Kidney (tissue), 14 donors: Measurements from ENCODE around the gene NR2C2AP. TPM values are rescaled to one million over a fixed set of nuclear protein-coding genes. Genes with fewer than 3 reads are reported as not detected.

Source experiments
- DNase-seq, 5 donors: peaks; one replicate each; pipeline ENCODE4 v3.0.0-alpha.2; 2013 to 2020
- FAIRE-seq: peaks from 2 replicates; lab custom pipeline; 2012; peaks lifted over from hg19 to GRCh38; lab: Jason Lieb, UNC
- H3K27ac ChIP-seq, 2 donors: one replicate each; pipeline ENCODE4 v1.7.0; 2013; ENCODE audit warnings: low read depth in 2 of 2, low read length in 2 of 2, inconsistent platforms in 1 of 2
- H3K27me3 ChIP-seq: one replicate; pipeline ENCODE4 v1.7.1; 2013; ENCODE audit warnings: low read length, inconsistent platforms; ENCODE audit not compliant: control insufficient read depth, insufficient read depth
- H3K36me3 ChIP-seq, 3 donors: one replicate each; pipeline versions ENCODE4 v1.7.0 to v1.7.1; 2013; ENCODE audit warnings: low read length in 3 of 3, control low read depth in 1 of 3, inconsistent platforms in 1 of 3; ENCODE audit not compliant: insufficient read depth in 3 of 3, control insufficient read depth in 2 of 3
- H3K4me1 ChIP-seq, 3 donors: one replicate each; pipeline versions ENCODE4 v1.7.0 to v1.7.1; 2013; ENCODE audit warnings: low read length in 3 of 3, inconsistent platforms in 1 of 3, low read depth in 1 of 3; ENCODE audit not compliant: control insufficient read depth in 2 of 3, insufficient read depth in 2 of 3
- H3K4me3 ChIP-seq, 3 donors: one replicate each; pipeline versions ENCODE4 v1.7.0 to v1.8.1; 2013; ENCODE audit warnings: low read length in 3 of 3, control low read depth in 1 of 3, inconsistent platforms in 1 of 3
- H3K9ac ChIP-seq, 3 donors: one replicate each; pipeline versions ENCODE4 v1.7.0 to v1.7.1; 2013; ENCODE audit warnings: low read length in 3 of 3, control low read depth in 1 of 3, inconsistent platforms in 1 of 3
- H3K9me3 ChIP-seq, 3 donors: one replicate each; pipeline versions ENCODE4 v1.7.0 to v1.7.1; 2013; ENCODE audit warnings: low read length in 3 of 3, control low read depth in 1 of 3, inconsistent platforms in 1 of 3; ENCODE audit not compliant: control insufficient read depth in 2 of 3, insufficient read depth in 1 of 3
- intact Hi-C: fragments of 100-400 bp; cut with DNase I; formaldehyde crosslinking; loops from one replicate; pipeline ENCODE4 v1.11.1; 2022
- polyA plus RNA-seq: library from polyadenylated mRNA; stranded (reverse); fragments of 350-450 nt; fragmentation: Illumina TruSeq; extraction: RNeasy Lipid Tissue Mini Kit (QIAGEN cat#74804); gene quantifications from one replicate; pipeline ENCODE4 v1.2.3, GENCODE V29; 2014; ENCODE audit warnings: low read depth, low replicate concordance; ENCODE audit not compliant: insufficient read depth
- total RNA-seq: library from RNA; stranded (reverse); fragmentation: NEBNext Ultra II Directional; extraction: Animal tissue kit (Norgen Biotek cat#: 25700); gene quantifications from one replicate; pipeline ENCODE4 v1.2.1, GENCODE V29; 2021
- TF ChIP-seq, protein P1 (sequence below): IDR thresholded peaks from 3 replicates; pipeline ENCODE4 v1.5.1; 2012; ENCODE audit warnings: mild to moderate bottlenecking, moderate library complexity, borderline replicate concordance; ENCODE audit not compliant: insufficient read depth; ENCODE audit errors: extremely low read depth
- donor health status: control.
- donor health status: control.
- donor health status: control.
- donor health status: control.
- donor health status: control.
- donor health status: DM: yes; HTN: yes; CAD: no.
- donor health status: Normal renal cell carcinoma (clear cell type).

NR2C2AP gene
- total and polyA plus RNA-seq, 2 donors from 2014 or later, result 13.5 to 15.5 TPM

DNA sequence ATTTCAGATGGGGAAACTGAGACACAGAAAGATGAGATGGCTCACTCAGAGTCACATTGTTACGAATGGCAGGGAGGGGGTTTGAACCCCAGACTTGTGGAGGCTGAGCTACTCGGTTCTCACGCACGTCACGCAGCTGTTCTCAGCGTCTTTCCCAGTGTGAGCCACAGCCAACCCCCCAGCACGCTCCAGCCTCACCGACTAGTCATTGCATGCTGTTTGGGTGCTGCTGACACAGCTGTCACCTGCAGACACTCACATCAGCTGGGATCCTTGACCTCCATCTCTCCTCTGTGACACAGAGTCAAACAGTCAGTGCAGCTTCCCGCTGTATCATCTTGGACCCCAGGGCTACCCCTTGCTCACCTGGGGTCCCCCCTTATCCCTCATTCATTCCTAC, 6.2 kb upstream of the NR2C2AP start:
- FAIRE-seq (no peak), DNase-seq (no peak)
- H3K27ac ChIP-seq, result no peak overlapping the region
- no peaks in the 10 kb centered on the region for H3K4me1 ChIP-seq
- TF ChIP-seq, protein P1, sequence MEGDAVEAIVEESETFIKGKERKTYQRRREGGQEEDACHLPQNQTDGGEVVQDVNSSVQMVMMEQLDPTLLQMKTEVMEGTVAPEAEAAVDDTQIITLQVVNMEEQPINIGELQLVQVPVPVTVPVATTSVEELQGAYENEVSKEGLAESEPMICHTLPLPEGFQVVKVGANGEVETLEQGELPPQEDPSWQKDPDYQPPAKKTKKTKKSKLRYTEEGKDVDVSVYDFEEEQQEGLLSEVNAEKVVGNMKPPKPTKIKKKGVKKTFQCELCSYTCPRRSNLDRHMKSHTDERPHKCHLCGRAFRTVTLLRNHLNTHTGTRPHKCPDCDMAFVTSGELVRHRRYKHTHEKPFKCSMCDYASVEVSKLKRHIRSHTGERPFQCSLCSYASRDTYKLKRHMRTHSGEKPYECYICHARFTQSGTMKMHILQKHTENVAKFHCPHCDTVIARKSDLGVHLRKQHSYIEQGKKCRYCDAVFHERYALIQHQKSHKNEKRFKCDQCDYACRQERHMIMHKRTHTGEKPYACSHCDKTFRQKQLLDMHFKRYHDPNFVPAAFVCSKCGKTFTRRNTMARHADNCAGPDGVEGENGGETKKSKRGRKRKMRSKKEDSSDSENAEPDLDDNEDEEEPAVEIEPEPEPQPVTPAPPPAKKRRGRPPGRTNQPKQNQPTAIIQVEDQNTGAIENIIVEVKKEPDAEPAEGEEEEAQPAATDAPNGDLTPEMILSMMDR, result no peak
- no peak overlapping the region for H3K9ac ChIP-seq
- H3K9me3 ChIP-seq, result no peaks in the 10 kb centered on the region
- intact Hi-C loops, result no loop called here
- peaks cover 14% of the 10 kb centered on the region for H3K27me3 ChIP-seq
- H3K36me3 ChIP-seq, result no peaks in the 10 kb centered on the region
- no peak overlapping the region for H3K4me3 ChIP-seq

DNA sequence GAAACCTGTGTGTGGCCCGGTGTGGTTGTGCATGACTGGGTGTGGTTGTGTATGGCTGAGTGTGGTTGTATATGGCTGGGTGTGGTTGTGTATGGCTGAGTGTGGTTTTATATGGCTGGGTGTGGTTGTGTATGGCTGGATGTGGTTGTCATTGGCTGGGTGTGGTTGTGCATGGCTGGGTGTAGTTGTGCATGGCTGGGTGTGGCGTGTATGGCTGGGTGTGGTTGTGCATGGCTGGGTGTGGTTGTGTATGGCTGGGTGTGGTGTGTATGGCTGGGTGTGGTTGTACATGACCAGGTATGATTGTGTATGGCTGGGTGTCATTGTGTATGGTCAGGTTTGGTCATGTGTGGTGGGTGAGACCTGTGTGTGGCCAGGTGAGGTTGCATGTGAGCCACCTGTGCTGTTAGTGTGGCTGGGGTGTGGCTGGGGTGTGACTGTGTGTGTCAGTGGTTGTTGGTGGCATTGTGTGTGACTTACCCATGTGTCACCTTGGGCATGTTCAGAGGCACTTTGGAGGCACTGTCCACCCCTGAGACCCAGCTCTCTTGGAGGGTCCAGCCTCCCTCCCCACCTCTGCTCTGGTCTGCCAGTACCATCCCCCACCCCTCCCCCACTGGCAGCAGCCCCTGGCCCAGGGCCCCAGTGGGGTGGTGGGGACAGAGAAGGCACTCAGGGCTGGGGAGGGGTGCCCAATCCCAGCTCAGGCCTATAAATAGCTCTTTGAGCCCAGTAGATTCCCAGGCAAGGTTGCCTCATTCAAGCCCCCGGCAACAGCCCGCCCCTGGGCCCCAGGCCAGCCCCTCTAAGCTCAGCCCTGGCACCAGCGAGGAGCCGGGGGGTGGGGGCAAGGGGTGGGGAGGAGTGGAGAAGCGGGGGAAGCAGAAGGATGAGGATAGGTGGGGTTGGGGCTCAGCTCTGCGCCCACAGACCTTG, 4.7 kb upstream of the NR2C2AP start:
- Histone ChIP-seq H3K9ac (no peak overlapping the region), H3K27me3 (peaks cover 10% of the 10 kb centered on the region), H3K9me3 (no peaks in the 10 kb centered on the region), H3K36me3 (no peaks in the 10 kb centered on the region), H3K27ac (no peak overlapping the region), H3K4me1 (peaks cover 0 to 1% (median 0%) of the 10 kb centered on the region in 3 donors), H3K4me3 (no peak overlapping the region)
- FAIRE-seq (no peak), DNase-seq (no peak)
- TF ChIP-seq, protein P1, result no peak
- intact Hi-C loops, result no loop called here

GRCh38 chr19:19206938-19207337, 3.7 kb upstream of the NR2C2AP start:
- no peak overlapping the region for H3K9ac ChIP-seq
- H3K27me3 ChIP-seq, result peaks cover 7% of the 10 kb centered on the region
- peaks cover 0 to 8% (median 0%) of the 10 kb centered on the region in 3 donors for H3K4me1 ChIP-seq
- no peak for FAIRE-seq
- H3K36me3 ChIP-seq, result no peaks in the 10 kb centered on the region
- H3K9me3 ChIP-seq, result no peaks in the 10 kb centered on the region
- H3K4me3 ChIP-seq, result no peak overlapping the region
- TF ChIP-seq, protein P1, result no peak
- H3K27ac ChIP-seq, result no peak overlapping the region
- intact Hi-C loops, result no loop called here
- DNase-seq, result no peak
